Measurements from ENCODE around the gene MS4A8. TPM values are rescaled to one million over a fixed set of nuclear protein-coding genes. Genes with fewer than 3 reads are reported as not detected.
A peak's percentile ranks its signal among the peaks of the same experiment; 100 is the strongest.

The MS4A8 gene
- total RNA-seq, 1 experiment from 2014 or later: not detected

DNA sequence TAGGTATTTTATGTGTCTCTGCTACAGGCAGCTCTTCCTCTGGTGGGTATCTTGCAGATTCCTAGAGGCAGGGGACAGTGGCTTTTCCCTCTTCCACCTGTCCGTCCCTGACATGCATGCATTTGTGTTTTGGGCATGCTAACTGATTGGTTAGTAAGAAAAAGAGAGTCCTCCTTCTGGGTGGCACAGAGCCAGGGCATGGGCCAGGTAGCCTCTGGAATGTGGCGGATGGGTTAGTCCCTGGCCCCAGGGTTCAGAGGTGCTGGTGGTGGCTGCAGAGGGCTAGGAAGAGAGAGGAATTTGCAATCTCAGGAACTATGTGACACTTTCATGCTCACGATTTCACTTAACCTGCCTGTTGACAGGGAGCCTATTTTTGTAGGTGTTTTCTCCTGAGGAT, 51.5 kb downstream of the MS4A8 start:
- intact Hi-C loops (cut with micrococcal nuclease): no loop called here
- TF ChIP-seq, protein P1, sequence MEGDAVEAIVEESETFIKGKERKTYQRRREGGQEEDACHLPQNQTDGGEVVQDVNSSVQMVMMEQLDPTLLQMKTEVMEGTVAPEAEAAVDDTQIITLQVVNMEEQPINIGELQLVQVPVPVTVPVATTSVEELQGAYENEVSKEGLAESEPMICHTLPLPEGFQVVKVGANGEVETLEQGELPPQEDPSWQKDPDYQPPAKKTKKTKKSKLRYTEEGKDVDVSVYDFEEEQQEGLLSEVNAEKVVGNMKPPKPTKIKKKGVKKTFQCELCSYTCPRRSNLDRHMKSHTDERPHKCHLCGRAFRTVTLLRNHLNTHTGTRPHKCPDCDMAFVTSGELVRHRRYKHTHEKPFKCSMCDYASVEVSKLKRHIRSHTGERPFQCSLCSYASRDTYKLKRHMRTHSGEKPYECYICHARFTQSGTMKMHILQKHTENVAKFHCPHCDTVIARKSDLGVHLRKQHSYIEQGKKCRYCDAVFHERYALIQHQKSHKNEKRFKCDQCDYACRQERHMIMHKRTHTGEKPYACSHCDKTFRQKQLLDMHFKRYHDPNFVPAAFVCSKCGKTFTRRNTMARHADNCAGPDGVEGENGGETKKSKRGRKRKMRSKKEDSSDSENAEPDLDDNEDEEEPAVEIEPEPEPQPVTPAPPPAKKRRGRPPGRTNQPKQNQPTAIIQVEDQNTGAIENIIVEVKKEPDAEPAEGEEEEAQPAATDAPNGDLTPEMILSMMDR (IDR thresholded peaks at IDR 0.05; ENCODE audit: unreplicated experiment): no peak

DNA sequence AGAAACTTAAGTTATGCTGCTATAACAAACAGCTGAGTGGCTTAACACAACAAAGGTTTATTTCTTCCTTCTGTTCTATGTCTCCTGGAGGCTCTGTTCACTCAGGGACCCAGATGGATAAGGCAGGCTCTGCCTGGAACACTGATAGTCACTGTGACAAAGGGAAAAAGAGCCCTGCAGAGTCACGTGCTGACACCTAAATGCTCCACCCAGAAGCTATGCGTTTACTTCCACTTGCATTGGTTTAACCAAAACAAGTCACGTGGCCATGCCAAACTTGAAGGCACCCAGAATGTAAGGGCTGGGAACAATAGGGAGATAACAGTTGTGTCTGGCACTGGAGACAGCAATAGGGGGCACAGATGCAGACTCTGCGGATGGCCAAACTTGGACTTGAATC, 53.9 kb downstream of the MS4A8 start:
- Mint-ChIP-seq H3K36me3 (ENCODE audit: insufficient read depth, unreplicated experiment) (no peaks in the 10 kb centered on the region), H3K4me3 (ENCODE audit: unreplicated experiment) (no peak overlapping the region), H3K27me3 (ENCODE audit: insufficient read depth, unreplicated experiment) (peaks cover 22% of the 10 kb centered on the region), H3K27ac (ENCODE audit: low read depth, unreplicated experiment) (no peak overlapping the region), H3K4me1 (ENCODE audit: insufficient read depth, unreplicated experiment) (no peaks in the 10 kb centered on the region), H3K9me3 (ENCODE audit: unreplicated experiment) (no peaks in the 10 kb centered on the region)
- CTCF ChIA-PET: interaction anchor here (0.6 to 2.0 kb wide), 2 partner anchors 9 to 30 kb away, joined by 3 to 12 read pairs; no protein-coding TSS in a partner anchor
- DNase-seq (ENCODE audit: unreplicated experiment): no peak
- intact Hi-C loops (cut with micrococcal nuclease): no loop called here
- TF ChIP-seq, protein P1 (IDR thresholded peaks at IDR 0.05; ENCODE audit: unreplicated experiment): no peak
- no TSS peak for BruUV-seq (replicated peaks)
- POLR2A ChIA-PET: no interaction called here

More for the DNA sequence above, 51.5 kb downstream of the MS4A8 start:
- Mint-ChIP-seq H3K27ac (ENCODE audit: low read depth, unreplicated experiment) (no peak overlapping the region), H3K27me3 (ENCODE audit: insufficient read depth, unreplicated experiment) (peaks cover 29% of the 10 kb centered on the region), H3K36me3 (ENCODE audit: insufficient read depth, unreplicated experiment) (no peaks in the 10 kb centered on the region), H3K9me3 (ENCODE audit: unreplicated experiment) (peaks cover 8% of the 10 kb centered on the region), H3K4me3 (ENCODE audit: unreplicated experiment) (no peak overlapping the region), H3K4me1 (ENCODE audit: insufficient read depth, unreplicated experiment) (no peaks in the 10 kb centered on the region)
- no peak for DNase-seq (ENCODE audit: unreplicated experiment)
- no TSS peak for BruUV-seq (replicated peaks)
- ChIA-PET CTCF (interaction anchor here (0.6 to 0.7 kb wide), 2 partner anchors 10 to 25 kb away, joined by 3 read pairs; no protein-coding TSS in a partner anchor), POLR2A (no interaction called here)

DNA sequence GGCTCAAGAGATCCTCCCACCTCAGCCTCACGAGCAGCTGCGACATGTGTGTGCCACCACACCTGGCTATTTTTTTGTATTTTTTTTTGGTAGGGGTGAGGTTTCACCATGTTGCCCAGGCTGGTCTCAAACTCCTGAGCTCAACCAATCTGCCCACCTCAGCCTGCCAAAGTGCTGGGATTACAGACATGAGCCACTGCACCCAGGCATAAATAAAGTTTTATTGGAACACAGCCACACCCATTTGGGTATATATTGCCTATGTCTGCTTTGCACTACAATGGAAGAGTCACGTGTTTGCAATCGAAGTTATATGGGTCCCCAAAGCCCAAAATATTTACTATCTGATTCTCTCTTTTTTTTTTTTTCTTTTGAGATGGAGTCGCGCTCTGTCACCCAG, 55.5 kb downstream of the MS4A8 start:
- Mint-ChIP-seq H3K4me3 (ENCODE audit: unreplicated experiment) (no peak overlapping the region), H3K27me3 (ENCODE audit: insufficient read depth, unreplicated experiment) (peaks cover 38% of the 10 kb centered on the region), H3K27ac (ENCODE audit: low read depth, unreplicated experiment) (no peak overlapping the region), H3K4me1 (ENCODE audit: insufficient read depth, unreplicated experiment) (no peaks in the 10 kb centered on the region), H3K9me3 (ENCODE audit: unreplicated experiment) (no peaks in the 10 kb centered on the region), H3K36me3 (ENCODE audit: insufficient read depth, unreplicated experiment) (no peaks in the 10 kb centered on the region)
- ChIA-PET CTCF (interaction anchor here (0.6 to 2.0 kb wide), 2 partner anchors 8 to 64 kb away, joined by 4 to 12 read pairs; no protein-coding TSS in a partner anchor), POLR2A (no interaction called here)
- DNase-seq (ENCODE audit: unreplicated experiment): no peak
- intact Hi-C loops (cut with micrococcal nuclease): no loop called here
- BruUV-seq (replicated peaks): no TSS peak
- TF ChIP-seq, protein P1 (IDR thresholded peaks at IDR 0.05; ENCODE audit: unreplicated experiment): no peak

DNA sequence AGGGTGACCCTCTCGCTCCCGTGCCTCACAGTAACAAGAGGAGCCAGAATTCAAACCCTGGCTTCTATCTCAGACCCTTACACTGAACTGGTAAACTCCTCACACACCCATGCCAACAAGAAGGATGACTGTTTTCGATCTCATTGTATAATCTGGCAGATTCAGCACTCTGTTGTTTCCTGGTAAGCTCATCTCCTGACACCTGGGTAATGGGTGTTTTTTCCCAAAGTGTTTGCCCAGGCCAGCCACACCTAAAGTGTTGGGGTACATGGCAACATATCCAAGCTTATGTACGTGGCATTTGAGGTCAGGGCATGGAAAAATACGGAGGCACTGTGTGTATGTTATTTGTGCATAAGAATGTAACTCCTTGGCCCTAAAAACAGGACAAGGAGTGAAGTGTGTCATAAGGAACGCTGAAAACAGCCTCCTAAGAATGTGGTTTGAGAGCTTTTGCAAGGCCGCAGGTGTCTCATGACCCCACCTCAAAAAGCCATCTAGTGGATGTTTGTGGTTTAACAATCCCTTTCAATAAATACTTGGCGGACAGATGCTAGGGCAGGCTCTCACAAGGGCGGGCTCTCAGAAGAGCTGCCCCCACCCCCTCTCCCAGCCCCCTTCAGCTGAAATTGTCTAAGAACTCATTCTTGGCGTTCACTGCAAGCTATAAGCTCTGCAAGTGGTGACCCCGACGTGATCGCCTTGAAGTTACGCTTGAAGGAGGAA, 57.1 kb downstream of the MS4A8 start, which contains the start of gene MS4A15:
Gene MS4A15, plus strand, starts transcription at position 561 of the 726 bp plus-strand sequence. CDS start 6,867 bp downstream, outside the sequence.
- no peaks in the 10 kb centered on the region for H3K9me3 Mint-ChIP-seq (ENCODE audit: unreplicated experiment)
- H3K27ac Mint-ChIP-seq (ENCODE audit: low read depth, unreplicated experiment): no peak within 1 kb of the TSS
- peak; percentile 52 for DNase-seq (ENCODE audit: unreplicated experiment)
- H3K4me3 Mint-ChIP-seq (ENCODE audit: unreplicated experiment): no peak within 1 kb of the TSS
- H3K36me3 Mint-ChIP-seq (ENCODE audit: insufficient read depth, unreplicated experiment): no peaks in the 10 kb centered on the region
- TF ChIP-seq, protein P1 (IDR thresholded peaks at IDR 0.05; ENCODE audit: unreplicated experiment): peak; percentile 36
- CTCF ChIA-PET: interaction anchor here (0.5 to 1.6 kb wide), 9 partner anchors 8 to 1231 kb away, joined by 3 to 6 read pairs (median 3); no protein-coding TSS in a partner anchor
- peaks cover 53% of the 10 kb centered on the region for H3K27me3 Mint-ChIP-seq (ENCODE audit: insufficient read depth, unreplicated experiment)
- BruUV-seq (replicated peaks): no TSS peak
- H3K4me1 Mint-ChIP-seq (ENCODE audit: insufficient read depth, unreplicated experiment): no peaks in the 10 kb centered on the region
- intact Hi-C loops (cut with micrococcal nuclease): loop anchor here (1.0 to 2.0 kb wide), 2 partner anchors 394 to 491 kb away; no protein-coding TSS in a partner anchor
- POLR2A ChIA-PET: no interaction called here

Data from MCF 10A (cell line).